Panc1 (cell line): Measurements from ENCODE around the gene SIGLEC8. TPM values are rescaled to one million over a fixed set of nuclear protein-coding genes. Genes with fewer than 3 reads are reported as not detected.

Source experiments
- ATAC-seq: fragments of 200-7000 bp; cut with Tn5 transposase; 2 replicates; pipeline ENCODE4 v1.9.1; 2020; ENCODE audit warnings: mild to moderate bottlenecking, moderate library complexity
- BruUV-seq: library from RNA; stranded (reverse); fragments of 400-500 nt; replicated peaks from 2 replicates; lab custom pipeline; 2021; lab: Mats Ljungman, UMichigan
- CTCF ChIA-PET: fragments of 300-600 bp; sonication (Branson Sonifier 250); formaldehyde crosslinking; loops from one replicate; lab custom pipeline; 2022; ENCODE audit warnings: antibody characterized with exemption; lab: Charles Lee
- POLR2A ChIA-PET: fragments of 300-600 bp; sonication (Branson Sonifier 250); formaldehyde crosslinking; loops from one replicate; lab custom pipeline; 2022; ENCODE audit warnings: antibody characterized with exemption; lab: Charles Lee
- DNase-seq: peaks from one replicate; pipeline ENCODE4 v3.0.0-alpha.2; 2010; ENCODE audit warnings: low read depth, low spot score
- H3K27ac ChIP-seq: 2 replicates; pipeline ENCODE4 v1.5.1; 2011; ENCODE audit warnings: mild to moderate bottlenecking, low read length, inconsistent platforms
- H3K27me3 ChIP-seq: fragments of 200-500 bp; sonication (Bioruptor generic); 2 replicates; pipeline ENCODE4 v1.6.0; 2014; ENCODE audit warnings: low read length, inconsistent platforms; ENCODE audit not compliant: control insufficient read depth, insufficient read depth
- H3K36me3 ChIP-seq: fragments of 200-500 bp; sonication (Bioruptor generic); 2 replicates; pipeline ENCODE4 v1.5.1; 2014; ENCODE audit warnings: inconsistent platforms, mild to moderate bottlenecking, low read length, moderate library complexity; ENCODE audit not compliant: control insufficient read depth, insufficient read depth
- H3K4me1 ChIP-seq: 2 replicates; pipeline ENCODE4 v1.5.1; 2011; ENCODE audit warnings: inconsistent platforms, mild to moderate bottlenecking, low read length, moderate library complexity; ENCODE audit not compliant: control insufficient read depth, insufficient read depth
- H3K4me3 ChIP-seq, 2 experiments: 2 replicates each; pipeline ENCODE4 v1.5.1; 2011 to 2012; ENCODE audit warnings: low read depth in 2 of 2, low read length in 2 of 2, mild to moderate bottlenecking in 2 of 2, inconsistent platforms in 1 of 2, moderate library complexity in 1 of 2
- H3K9me3 ChIP-seq: fragments of 200-500 bp; sonication (Bioruptor generic); 2 replicates; pipeline ENCODE4 v1.5.1; 2014; ENCODE audit warnings: low read depth, mild to moderate bottlenecking, inconsistent platforms, low read length, moderate library complexity; ENCODE audit not compliant: control insufficient read depth, insufficient read depth
- POLR2AphosphoS5 ChIP-seq: IDR thresholded peaks from 2 replicates; pipeline ENCODE4 v1.6.1; 2012; ENCODE audit warnings: mild to moderate bottlenecking, low read depth, low read length, moderate library complexity
- REST ChIP-seq, 2 experiments: IDR thresholded peaks; 2 replicates each; pipeline ENCODE4 v1.6.1; 2011 to 2012; ENCODE audit warnings: low read depth in 2 of 2, control low read depth in 1 of 2, low read length in 1 of 2, mild to moderate bottlenecking in 1 of 2, moderate library complexity in 1 of 2; ENCODE audit not compliant: insufficient read depth in 1 of 2
- SIN3A ChIP-seq: IDR thresholded peaks from 2 replicates; pipeline ENCODE4 v1.6.1; 2012; ENCODE audit warnings: low read depth, mild to moderate bottlenecking, low read length, moderate library complexity, borderline replicate concordance; ENCODE audit not compliant: insufficient read depth
- TCF7L2 ChIP-seq: IDR thresholded peaks from 2 replicates; pipeline ENCODE4 v1.6.1; 2011; ENCODE audit warnings: mild to moderate bottlenecking, low read depth, low read length, inconsistent platforms
- in situ Hi-C: cut with HindIII; loops from 2 replicates; pipeline ENCODE4 v1.10.0; 2016; ENCODE audit warnings: low sequenced_read_pairs, low pct_unique_long_range_greater_than_20kb
- intact Hi-C: fragments of 100-400 bp; cut with micrococcal nuclease; formaldehyde crosslinking; loops from one replicate; pipeline ENCODE4 v1.10.0; 2022; ENCODE audit not compliant: unreplicated experiment
- total RNA-seq: library from RNA; stranded (reverse); gene quantifications from one replicate; pipeline ENCODE4 v1.2.1, GENCODE V29; 2021; ENCODE audit not compliant: unreplicated experiment
- TF ChIP-seq, protein P1 (sequence below): fragments of 450-650 bp; IDR thresholded peaks from 2 replicates; pipeline ENCODE4 v1.5.1; 2017; ENCODE audit warnings: mild to moderate bottlenecking

Gene SIGLEC8
- total RNA-seq, 1 experiment from 2014 or later: not detected

DNA sequence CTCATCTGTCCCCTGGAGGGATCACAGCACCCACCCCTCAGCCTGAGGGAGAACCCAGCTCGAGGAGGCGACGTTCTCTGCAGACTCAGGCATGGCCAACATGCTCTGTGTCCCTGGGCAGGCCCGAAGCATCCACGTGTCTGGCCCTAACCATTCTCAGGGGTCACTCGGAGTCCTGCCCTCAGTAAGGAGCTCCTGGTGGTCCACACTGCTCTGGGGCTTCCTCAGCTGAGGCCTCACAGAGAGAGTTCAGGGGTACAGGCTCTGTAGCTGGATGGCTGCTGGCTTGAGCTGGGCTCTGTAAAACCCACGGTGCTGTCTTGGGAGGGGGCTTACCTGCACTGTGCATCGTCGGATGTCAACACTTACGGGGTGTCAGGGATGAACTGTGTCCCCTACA is 4.4 kb upstream of the SIGLEC8 start:
- Histone ChIP-seq H3K27ac (no peak overlapping the region), H3K9me3 (no peaks in the 10 kb centered on the region), H3K36me3 (no peaks in the 10 kb centered on the region), H3K4me3 (no peak overlapping the region), H3K27me3 (peaks cover 5% of the 10 kb centered on the region; the same call in 1 of the 2 replicates), H3K4me1 (no peaks in the 10 kb centered on the region)
- ChIA-PET POLR2A (no interaction called here), CTCF (no interaction called here)
- in situ Hi-C loops (no loop called here), intact Hi-C loops (no loop called here)
- DNase-seq (no peak), ATAC-seq (no peak)
- no TSS peak for BruUV-seq
- TF ChIP-seq TCF7L2 (no peak), SIN3A (no peak), POLR2AphosphoS5 (no peak)

DNA sequence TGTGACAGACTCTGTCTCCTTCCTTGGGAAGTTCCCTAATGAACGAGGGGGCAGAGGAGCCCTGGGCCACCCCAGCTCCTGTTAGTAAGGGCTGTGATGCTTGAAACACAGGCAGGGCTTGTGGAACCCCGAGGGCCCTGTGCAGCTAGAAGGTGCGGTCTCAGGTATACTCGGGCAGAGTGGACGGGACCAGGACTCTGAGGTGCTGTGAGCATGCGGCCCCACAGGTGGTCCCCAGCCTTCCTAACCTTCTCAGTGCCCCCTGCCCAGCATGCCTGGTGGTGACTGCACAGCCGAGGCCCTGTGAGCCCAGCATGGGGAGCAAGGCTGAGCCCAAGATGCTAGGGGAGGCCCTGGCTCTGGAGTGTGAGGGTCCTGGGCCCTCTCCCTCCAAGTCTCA is 4.0 kb upstream of the SIGLEC8 start:
- no peaks in the 10 kb centered on the region for H3K36me3 ChIP-seq
- no peaks in the 10 kb centered on the region for H3K9me3 ChIP-seq
- TF ChIP-seq REST (IDR thresholded peaks at IDR 0.05; ENCODE audit: insufficient read depth in 1 of 2, low read depth in 2 of 2, low read length in 1 of 2) (no peak), TCF7L2 (no peak), POLR2AphosphoS5 (no peak), SIN3A (no peak)
- TF ChIP-seq, protein P1, sequence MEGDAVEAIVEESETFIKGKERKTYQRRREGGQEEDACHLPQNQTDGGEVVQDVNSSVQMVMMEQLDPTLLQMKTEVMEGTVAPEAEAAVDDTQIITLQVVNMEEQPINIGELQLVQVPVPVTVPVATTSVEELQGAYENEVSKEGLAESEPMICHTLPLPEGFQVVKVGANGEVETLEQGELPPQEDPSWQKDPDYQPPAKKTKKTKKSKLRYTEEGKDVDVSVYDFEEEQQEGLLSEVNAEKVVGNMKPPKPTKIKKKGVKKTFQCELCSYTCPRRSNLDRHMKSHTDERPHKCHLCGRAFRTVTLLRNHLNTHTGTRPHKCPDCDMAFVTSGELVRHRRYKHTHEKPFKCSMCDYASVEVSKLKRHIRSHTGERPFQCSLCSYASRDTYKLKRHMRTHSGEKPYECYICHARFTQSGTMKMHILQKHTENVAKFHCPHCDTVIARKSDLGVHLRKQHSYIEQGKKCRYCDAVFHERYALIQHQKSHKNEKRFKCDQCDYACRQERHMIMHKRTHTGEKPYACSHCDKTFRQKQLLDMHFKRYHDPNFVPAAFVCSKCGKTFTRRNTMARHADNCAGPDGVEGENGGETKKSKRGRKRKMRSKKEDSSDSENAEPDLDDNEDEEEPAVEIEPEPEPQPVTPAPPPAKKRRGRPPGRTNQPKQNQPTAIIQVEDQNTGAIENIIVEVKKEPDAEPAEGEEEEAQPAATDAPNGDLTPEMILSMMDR: no peak
- no peaks in the 10 kb centered on the region for H3K4me1 ChIP-seq
- H3K27me3 ChIP-seq: peaks cover 5% of the 10 kb centered on the region; the same call in 1 of the 2 replicates
- DNase-seq: no peak
- in situ Hi-C loops: no loop called here
- ChIA-PET POLR2A (no interaction called here), CTCF (no interaction called here)
- ATAC-seq: no peak
- intact Hi-C loops: no loop called here
- H3K27ac ChIP-seq: no peak overlapping the region
- BruUV-seq: no TSS peak
- H3K4me3 ChIP-seq: no peak overlapping the region

GRCh38 chr19:51461723-51462161 is 3.5 kb upstream of the SIGLEC8 start:
- H3K27me3 ChIP-seq: peaks cover 5% of the 10 kb centered on the region; the same call in 1 of the 2 replicates
- in situ Hi-C loops: no loop called here
- intact Hi-C loops: no loop called here

More at GRCh38 chr19:51461723-51462161, 3.5 kb upstream of the SIGLEC8 start:
- TF ChIP-seq POLR2AphosphoS5: no peak
- BruUV-seq: no TSS peak
- ChIA-PET CTCF (no interaction called here), POLR2A (no interaction called here)
- Histone ChIP-seq H3K27ac (no peak overlapping the region), H3K4me1 (no peaks in the 10 kb centered on the region), H3K9me3 (no peaks in the 10 kb centered on the region), H3K36me3 (no peaks in the 10 kb centered on the region), H3K4me3 (no peak overlapping the region)
- DNase-seq (no peak), ATAC-seq (no peak)
